ENCODE measurements around the gene ANKRD55.

DNA sequence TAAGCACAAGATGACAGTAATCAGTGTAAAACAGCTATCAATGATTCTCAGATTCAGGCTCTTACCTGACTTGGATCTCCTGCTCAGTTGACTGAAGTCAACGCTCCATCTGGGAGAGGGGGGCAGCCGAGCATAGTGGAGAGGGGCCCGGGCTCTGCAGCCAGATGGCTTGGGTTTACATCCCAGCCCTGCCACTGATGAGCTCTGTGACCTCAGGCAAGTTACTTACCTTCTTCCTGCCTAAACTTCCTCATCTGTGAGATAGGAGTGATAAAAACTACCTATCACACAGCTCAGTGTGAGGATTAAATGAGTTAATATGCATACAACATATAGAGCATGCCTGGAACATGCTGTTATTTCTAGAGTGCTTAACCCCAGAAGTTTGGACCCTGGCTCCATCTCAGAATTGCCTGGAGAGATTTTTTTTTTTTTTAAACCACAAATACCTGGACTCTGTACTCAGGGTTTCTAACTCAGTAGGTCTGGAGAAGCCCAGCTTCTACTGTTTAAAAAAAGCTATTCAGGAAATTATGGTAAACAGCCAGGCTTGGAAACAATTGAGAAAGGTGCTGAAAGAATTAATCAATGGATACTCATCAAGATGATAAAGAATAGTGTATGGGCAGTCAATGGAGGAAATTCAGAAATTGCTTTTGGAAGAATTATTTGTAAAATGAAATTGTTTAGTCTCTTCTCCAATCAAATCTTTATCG is 72.2 kb downstream of the ANKRD55 start:
- TF ChIP-seq RNF2 (IDR thresholded peaks at IDR 0.05), result no peak
- TF ChIP-seq MTF1 (CRISPR knock-in tag; IDR thresholded peaks at IDR 0.05; ENCODE audit: borderline replicate concordance), result no peak
- TF ChIP-seq POLR2AphosphoS2 (IDR thresholded peaks at IDR 0.05; ENCODE audit: low read length), result no peak

Measured in K562 (cell line).